Tibial nerve (tissue), 4 donors: ENCODE measurements around the gene KIF18A.

Experiments used
- CTCF ChIP-seq, 5 experiments: fragments of 200-600 bp in 3 of 5; fragments of 450-650 bp in 2 of 5; sonication (generic) in 3 of 5; IDR thresholded peaks; one replicate each; pipeline ENCODE4 v1.5.1; 2016 to 2019; ENCODE audit warnings: antibody characterized with exemption in 5 of 5, mild to moderate bottlenecking in 3 of 5, moderate library complexity in 2 of 5
- EP300 ChIP-seq, 2 donors: sonication (generic); formaldehyde crosslinking; IDR thresholded peaks; one replicate each; pipeline ENCODE4 v1.6.1; 2017; ENCODE audit warnings: antibody characterized with exemption in 2 of 2, mild to moderate bottlenecking in 1 of 2
- POLR2A ChIP-seq, 2 donors: fragments of 450-650 bp; IDR thresholded peaks; one replicate each; pipeline ENCODE4 v1.6.1; 2017; ENCODE audit warnings: antibody characterized with exemption in 2 of 2, mild to moderate bottlenecking in 2 of 2, moderate library complexity in 2 of 2

GRCh38 chr11:27997344-27997743, 110.6 kb downstream of the KIF18A start:
- TF ChIP-seq CTCF (IDR thresholded peaks at IDR 0.05) (no peak), POLR2A (IDR thresholded peaks at IDR 0.05) (no peak), EP300 (IDR thresholded peaks at IDR 0.05) (no peak)
